ENCODE data around the gene FGFBP1. TPM values are rescaled to one million over a fixed set of nuclear protein-coding genes. Genes with fewer than 3 reads are reported as not detected.

FGFBP1 gene
- total RNA-seq, 2 donors from 2014 or later = not detected

DNA sequence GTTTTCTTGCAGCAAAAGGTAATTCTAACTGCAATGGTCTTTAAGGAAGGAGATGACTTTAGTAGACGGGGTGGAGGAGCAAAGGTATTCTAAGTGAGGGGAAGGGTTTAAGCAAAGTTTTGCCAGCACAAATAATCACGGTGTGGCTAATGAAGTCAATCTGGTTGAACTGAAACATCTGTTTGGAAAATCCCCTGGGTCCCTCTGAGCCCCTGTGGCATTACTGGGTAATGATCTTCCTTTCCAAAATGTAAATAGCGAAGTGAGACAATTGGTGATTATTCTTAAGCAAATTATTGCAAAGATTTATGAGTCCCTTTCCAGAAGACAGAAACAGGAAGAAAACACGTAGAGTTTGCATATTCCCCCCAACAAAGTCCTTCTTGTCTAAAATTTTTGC lies 47.2 kb downstream of the FGFBP1 start:
- no peak for ATAC-seq (replicated peaks)
- H3K27me3 Mint-ChIP-seq = peaks cover 27% of the 10 kb centered on the region

GRCh38 chr4:15890246-15890829 lies 48.2 kb downstream of the FGFBP1 start:
- Mint-ChIP-seq H3K27me3 (peaks cover 22% of the 10 kb centered on the region), H3K4me1 (no peaks in the 10 kb centered on the region), H3K27ac (no peak overlapping the region), H3K9me3 (no peaks in the 10 kb centered on the region), H3K36me3 (ENCODE audit: low read depth) (no peaks in the 10 kb centered on the region), H3K4me3 (no peak overlapping the region)
- no peak for ATAC-seq (replicated peaks)

More for the DNA sequence above, 47.2 kb downstream of the FGFBP1 start:
- Mint-ChIP-seq H3K9me3 (no peaks in the 10 kb centered on the region), H3K36me3 (ENCODE audit: low read depth) (no peaks in the 10 kb centered on the region), H3K27ac (no peak overlapping the region), H3K4me1 (no peaks in the 10 kb centered on the region), H3K4me3 (no peak overlapping the region)

DNA sequence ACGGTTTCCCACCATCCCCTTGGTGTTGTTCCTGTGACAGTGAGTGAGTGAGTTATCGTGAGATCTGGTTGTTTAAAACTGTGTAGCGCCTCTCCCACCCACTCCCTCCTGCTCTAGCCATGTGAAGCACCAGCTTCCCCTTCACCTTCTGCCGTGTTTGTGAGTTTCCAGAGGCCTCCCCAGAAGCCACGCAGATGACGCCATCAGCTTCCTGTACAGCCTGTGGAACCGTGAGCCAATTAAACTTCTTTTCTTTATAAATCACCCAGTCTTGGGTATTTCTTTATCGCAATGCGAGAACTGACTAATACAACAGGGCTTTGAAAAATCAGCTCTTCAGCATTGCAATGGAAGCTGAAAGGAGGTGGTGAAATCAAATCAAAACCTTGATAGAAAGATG lies 50.0 kb downstream of the FGFBP1 start:
- no peak for ATAC-seq (replicated peaks)
- Mint-ChIP-seq H3K4me3 (no peak overlapping the region), H3K36me3 (ENCODE audit: low read depth) (no peaks in the 10 kb centered on the region), H3K27ac (no peak overlapping the region), H3K4me1 (no peaks in the 10 kb centered on the region), H3K27me3 (peaks cover 21% of the 10 kb centered on the region), H3K9me3 (no peaks in the 10 kb centered on the region)

Other genes starting within 250 kb of the FGFBP1 start
- under 1 TPM; 0.32 to 0.58 TPM for gene BST1, start 235.7 kb downstream of the FGFBP1 start, total RNA-seq
- gene CD38, start 160.4 kb downstream of the FGFBP1 start, total RNA-seq = 1 to 10 TPM; 3.0 to 3.9 TPM
- gene FGFBP2, start 24.4 kb upstream of the FGFBP1 start, total RNA-seq = 1 to 10 TPM in 1 of 2 donors, under 1 TPM in 1; 0.22 to 2.2 TPM
- gene PROM1, start 145.3 kb upstream of the FGFBP1 start, total RNA-seq = under 1 TPM in 1 of 2 donors, not detected in 1; 0.26 TPM